Endothelial cell (in vitro differentiated cells): Measurements from ENCODE around the gene FKBP10. TPM values are rescaled to one million over a fixed set of nuclear protein-coding genes. Genes with fewer than 3 reads are reported as not detected.

Experiments used
- DNase-seq: peaks from one replicate; pipeline ENCODE4 v3.0.0; 2021; ENCODE audit warnings: low spot score
- H3K27ac Mint-ChIP-seq: one replicate; pipeline ENCODE4 v1.8.0; 2021; ENCODE audit warnings: mixed read lengths, inconsistent platforms; ENCODE audit not compliant: unreplicated experiment
- H3K27me3 Mint-ChIP-seq: one replicate; pipeline ENCODE4 v1.8.0; 2021; ENCODE audit warnings: mild to moderate bottlenecking, moderate library complexity, mixed read lengths, inconsistent platforms; ENCODE audit not compliant: unreplicated experiment
- H3K36me3 Mint-ChIP-seq: one replicate; pipeline ENCODE4 v1.8.0; 2021; ENCODE audit warnings: mild to moderate bottlenecking, low read depth, mixed read lengths, inconsistent platforms; ENCODE audit not compliant: unreplicated experiment
- H3K4me1 Mint-ChIP-seq: one replicate; pipeline ENCODE4 v1.8.0; 2021; ENCODE audit warnings: mild to moderate bottlenecking, mixed read lengths, inconsistent platforms; ENCODE audit not compliant: unreplicated experiment
- H3K4me3 Mint-ChIP-seq: one replicate; pipeline ENCODE4 v1.8.0; 2021; ENCODE audit warnings: mild to moderate bottlenecking, mixed read lengths, inconsistent platforms; ENCODE audit not compliant: unreplicated experiment
- H3K9me3 Mint-ChIP-seq: one replicate; pipeline ENCODE4 v1.8.0; 2021; ENCODE audit warnings: mixed read lengths, inconsistent platforms; ENCODE audit not compliant: unreplicated experiment
- total RNA-seq: library from RNA; stranded (reverse); fragmentation: NEBNext Ultra II Directional; extraction: Animal tissue kit (Norgen Biotek cat#: 25700); gene quantifications from one replicate; pipeline ENCODE4 v1.2.1, GENCODE V29; 2021; ENCODE audit not compliant: unreplicated experiment
- TF ChIP-seq, protein P1 (sequence below): fragments of 200-600 bp; sonication (generic); IDR thresholded peaks from one replicate; pipeline ENCODE4 v1.5.0; 2021; ENCODE audit warnings: antibody characterized with exemption; ENCODE audit not compliant: unreplicated experiment

Gene FKBP10
- total RNA-seq, 1 donor from 2014 or later, result 167 TPM

DNA sequence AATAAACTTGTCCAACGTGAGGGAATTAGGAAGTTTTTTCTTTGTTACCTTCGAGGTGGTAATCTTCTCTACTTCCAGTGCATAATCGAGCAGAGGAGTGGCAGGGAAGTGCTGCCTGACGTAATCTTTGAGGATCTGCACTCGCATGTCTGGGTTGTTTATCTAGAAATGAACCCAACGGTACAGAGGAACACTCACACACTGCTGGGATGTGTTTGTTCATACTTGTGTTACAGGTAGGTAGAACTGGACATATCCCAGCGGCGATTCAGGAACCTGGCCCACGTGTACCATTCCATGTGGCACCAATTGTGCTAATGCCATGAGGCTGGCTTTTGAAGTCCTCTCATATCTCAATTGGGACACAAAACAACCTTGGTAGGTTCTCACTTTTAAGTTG lies 56.6 kb downstream of the FKBP10 start:
- Mint-ChIP-seq H3K4me1 (no peaks in the 10 kb centered on the region), H3K36me3 (peaks cover 55% of the 10 kb centered on the region), H3K27me3 (peaks cover 2% of the 10 kb centered on the region), H3K4me3 (no peak overlapping the region), H3K27ac (no peak overlapping the region), H3K9me3 (no peaks in the 10 kb centered on the region)
- no peak for DNase-seq
- TF ChIP-seq, protein P1, sequence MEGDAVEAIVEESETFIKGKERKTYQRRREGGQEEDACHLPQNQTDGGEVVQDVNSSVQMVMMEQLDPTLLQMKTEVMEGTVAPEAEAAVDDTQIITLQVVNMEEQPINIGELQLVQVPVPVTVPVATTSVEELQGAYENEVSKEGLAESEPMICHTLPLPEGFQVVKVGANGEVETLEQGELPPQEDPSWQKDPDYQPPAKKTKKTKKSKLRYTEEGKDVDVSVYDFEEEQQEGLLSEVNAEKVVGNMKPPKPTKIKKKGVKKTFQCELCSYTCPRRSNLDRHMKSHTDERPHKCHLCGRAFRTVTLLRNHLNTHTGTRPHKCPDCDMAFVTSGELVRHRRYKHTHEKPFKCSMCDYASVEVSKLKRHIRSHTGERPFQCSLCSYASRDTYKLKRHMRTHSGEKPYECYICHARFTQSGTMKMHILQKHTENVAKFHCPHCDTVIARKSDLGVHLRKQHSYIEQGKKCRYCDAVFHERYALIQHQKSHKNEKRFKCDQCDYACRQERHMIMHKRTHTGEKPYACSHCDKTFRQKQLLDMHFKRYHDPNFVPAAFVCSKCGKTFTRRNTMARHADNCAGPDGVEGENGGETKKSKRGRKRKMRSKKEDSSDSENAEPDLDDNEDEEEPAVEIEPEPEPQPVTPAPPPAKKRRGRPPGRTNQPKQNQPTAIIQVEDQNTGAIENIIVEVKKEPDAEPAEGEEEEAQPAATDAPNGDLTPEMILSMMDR, result no peak

- H3K27ac Mint-ChIP-seq, result no peak overlapping the region
- TF ChIP-seq, protein P1, result no peak
- H3K9me3 Mint-ChIP-seq, result no peaks in the 10 kb centered on the region
- no peak overlapping the region for H3K4me3 Mint-ChIP-seq
- no peaks in the 10 kb centered on the region for H3K4me1 Mint-ChIP-seq
- peaks cover 55% of the 10 kb centered on the region for H3K36me3 Mint-ChIP-seq
- DNase-seq, result no peak
- H3K27me3 Mint-ChIP-seq, result peaks cover 2% of the 10 kb centered on the region
Measured at GRCh38 chr17:41870097-41870496, 57.3 kb downstream of the FKBP10 start.

GRCh38 chr17:41870627-41871026 lies 57.8 kb downstream of the FKBP10 start:
- Mint-ChIP-seq H3K4me3 (no peak overlapping the region), H3K9me3 (no peaks in the 10 kb centered on the region), H3K27me3 (peaks cover 2% of the 10 kb centered on the region), H3K4me1 (no peaks in the 10 kb centered on the region), H3K36me3 (peaks cover 55% of the 10 kb centered on the region), H3K27ac (no peak overlapping the region)
- DNase-seq, result no peak
- TF ChIP-seq, protein P1, result no peak

- Mint-ChIP-seq H3K4me3 (peak overlapping the region; percentile 31), H3K27ac (no peak overlapping the region), H3K36me3 (peaks cover 56% of the 10 kb centered on the region)
Measured at GRCh38 chr17:41871789-41872188, 59.0 kb downstream of the FKBP10 start.

More at GRCh38 chr17:41871789-41872188, 59.0 kb downstream of the FKBP10 start:
- Mint-ChIP-seq H3K9me3 (no peaks in the 10 kb centered on the region), H3K4me1 (no peaks in the 10 kb centered on the region), H3K27me3 (peaks cover 2% of the 10 kb centered on the region)
- no peak for DNase-seq
- TF ChIP-seq, protein P1, result no peak

Other genes starting within 250 kb of the FKBP10 start
- not detected for gene KRT9, start 240.9 kb upstream of the FKBP10 start, total RNA-seq
- gene KRT14, start 226.1 kb upstream of the FKBP10 start, total RNA-seq, result not detected
- gene KRT16, start 200.2 kb upstream of the FKBP10 start, total RNA-seq, result not detected
- not detected for gene KRT17, start 188.4 kb upstream of the FKBP10 start, total RNA-seq
- 569 TPM for gene EIF1, start 124.1 kb upstream of the FKBP10 start, total RNA-seq
- gene GAST, start 100.7 kb upstream of the FKBP10 start, total RNA-seq, result not detected
- 18.1 TPM for gene HAP1, start 78.4 kb upstream of the FKBP10 start, total RNA-seq
- gene JUP, start 26.3 kb upstream of the FKBP10 start, total RNA-seq, result 330 TPM
- gene P3H4, start 1.1 kb upstream of the FKBP10 start, total RNA-seq, result 22.6 TPM
- 79.9 TPM for gene NT5C3B, start 23.2 kb downstream of the FKBP10 start, total RNA-seq
- not detected for gene KLHL10, start 24.8 kb downstream of the FKBP10 start, total RNA-seq
- gene KLHL11, start 52.4 kb downstream of the FKBP10 start, total RNA-seq, result 9.0 TPM
- 376 TPM for gene ACLY, start 105.9 kb downstream of the FKBP10 start, total RNA-seq
- 2.2 TPM for gene ODAD4, start 117.6 kb downstream of the FKBP10 start, total RNA-seq
- gene CNP, start 153.8 kb downstream of the FKBP10 start, total RNA-seq, result 82.1 TPM
- gene DNAJC7, start 204.4 kb downstream of the FKBP10 start, total RNA-seq, result 92.8 TPM
- gene NKIRAS2, start 207.1 kb downstream of the FKBP10 start, total RNA-seq, result 67.4 TPM
- 1.6 TPM for gene C17orf113, start 237.6 kb downstream of the FKBP10 start, total RNA-seq